GM06990 (cell line): ENCODE data around the gene MCF2L.

Experiments used
- DNase-seq: peaks from one replicate; pipeline ENCODE4 v3.0.0-alpha.2; 2011; ENCODE audit not compliant: insufficient read length; ENCODE audit errors: extremely low read depth
- H3K27me3 ChIP-seq: replicated peaks from 2 replicates; pipeline ENCODE4 v1.6.0; 2011; ENCODE audit warnings: low read length; ENCODE audit not compliant: control insufficient read depth, insufficient read depth
- H3K36me3 ChIP-seq: 2 replicates; pipeline ENCODE4 v1.5.1; 2011; ENCODE audit warnings: low read length; ENCODE audit not compliant: control insufficient read depth, insufficient read depth
- H3K4me3 ChIP-seq: replicated peaks from 2 replicates; pipeline ENCODE4 v1.5.1; 2011; ENCODE audit warnings: low read depth, mild to moderate bottlenecking, control low read depth, low read length
- TF ChIP-seq, protein P1 (sequence below): IDR thresholded peaks from 2 replicates; pipeline ENCODE4 v1.5.1; 2011; ENCODE audit warnings: low read length, control low read depth, mild to moderate bottlenecking, inconsistent platforms; ENCODE audit not compliant: insufficient read depth, poor library complexity, severe bottlenecking

Gene MCF2L

DNA sequence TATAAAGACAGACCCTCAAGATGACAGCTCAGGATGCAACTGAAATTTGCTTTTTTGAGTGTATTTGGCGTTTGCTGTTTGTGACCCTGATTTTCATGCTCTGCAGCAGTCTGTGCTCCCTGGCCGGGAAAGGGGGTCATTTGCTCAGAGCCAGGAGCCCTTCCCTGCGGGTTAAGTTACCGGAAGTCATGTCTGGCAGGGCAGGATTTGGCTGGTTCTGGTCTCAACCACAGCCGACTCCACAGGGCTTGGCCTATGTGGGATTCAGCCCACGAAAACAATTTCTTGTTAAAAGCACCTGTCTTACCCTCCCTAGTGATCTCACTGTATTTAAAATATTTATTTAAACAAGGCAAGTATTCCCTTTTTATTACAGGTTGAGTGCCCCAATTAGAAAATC, 22.6 kb downstream of the MCF2L start:
- Histone ChIP-seq H3K4me3 (no peak overlapping the region), H3K36me3 (no peaks in the 10 kb centered on the region), H3K27me3 (no peaks in the 10 kb centered on the region; the same call in 1 of the 2 replicates)
- no peak for DNase-seq
- TF ChIP-seq, protein P1, sequence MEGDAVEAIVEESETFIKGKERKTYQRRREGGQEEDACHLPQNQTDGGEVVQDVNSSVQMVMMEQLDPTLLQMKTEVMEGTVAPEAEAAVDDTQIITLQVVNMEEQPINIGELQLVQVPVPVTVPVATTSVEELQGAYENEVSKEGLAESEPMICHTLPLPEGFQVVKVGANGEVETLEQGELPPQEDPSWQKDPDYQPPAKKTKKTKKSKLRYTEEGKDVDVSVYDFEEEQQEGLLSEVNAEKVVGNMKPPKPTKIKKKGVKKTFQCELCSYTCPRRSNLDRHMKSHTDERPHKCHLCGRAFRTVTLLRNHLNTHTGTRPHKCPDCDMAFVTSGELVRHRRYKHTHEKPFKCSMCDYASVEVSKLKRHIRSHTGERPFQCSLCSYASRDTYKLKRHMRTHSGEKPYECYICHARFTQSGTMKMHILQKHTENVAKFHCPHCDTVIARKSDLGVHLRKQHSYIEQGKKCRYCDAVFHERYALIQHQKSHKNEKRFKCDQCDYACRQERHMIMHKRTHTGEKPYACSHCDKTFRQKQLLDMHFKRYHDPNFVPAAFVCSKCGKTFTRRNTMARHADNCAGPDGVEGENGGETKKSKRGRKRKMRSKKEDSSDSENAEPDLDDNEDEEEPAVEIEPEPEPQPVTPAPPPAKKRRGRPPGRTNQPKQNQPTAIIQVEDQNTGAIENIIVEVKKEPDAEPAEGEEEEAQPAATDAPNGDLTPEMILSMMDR = no peak

DNA sequence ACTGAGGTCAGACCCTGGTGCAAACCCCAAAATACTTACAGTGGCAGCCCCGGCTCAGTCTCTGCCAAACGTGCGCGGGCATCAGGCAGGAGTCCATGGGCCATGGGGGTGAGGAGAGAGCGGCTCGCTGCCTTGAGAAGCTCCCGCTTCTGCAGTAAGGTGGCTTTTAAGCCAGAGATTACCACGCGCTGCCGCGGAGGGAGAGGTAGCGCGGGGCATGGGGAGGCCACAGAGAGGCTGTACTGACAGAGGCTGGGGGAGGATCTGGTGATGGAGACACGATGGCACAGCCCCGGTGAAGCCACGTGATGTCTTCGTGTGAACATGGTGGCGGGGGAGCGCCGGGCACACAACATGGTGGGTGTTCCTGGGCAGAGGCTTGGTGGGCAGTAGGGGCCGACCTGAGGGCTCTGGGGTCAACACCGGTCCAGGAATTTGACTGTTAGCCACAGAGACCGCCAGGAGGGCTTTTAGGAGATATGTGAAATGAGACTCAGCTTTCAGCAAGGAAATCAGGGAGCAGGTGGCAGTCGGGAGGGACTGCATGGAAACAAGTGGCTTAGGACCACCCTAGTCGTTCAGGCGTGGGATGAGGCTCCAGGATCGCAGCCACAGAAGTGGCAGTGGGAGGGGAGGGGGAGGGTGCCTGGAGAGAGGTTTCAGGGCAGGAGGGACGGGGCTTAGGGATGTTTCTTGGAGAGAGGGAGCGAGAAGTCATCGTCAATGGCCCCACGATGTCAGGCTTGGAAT, 24.1 kb downstream of the MCF2L start:
- TF ChIP-seq, protein P1 = no peak
- DNase-seq = no peak
- Histone ChIP-seq H3K27me3 (no peaks in the 10 kb centered on the region; the same call in 1 of the 2 replicates), H3K4me3 (no peak overlapping the region), H3K36me3 (no peaks in the 10 kb centered on the region)

DNA sequence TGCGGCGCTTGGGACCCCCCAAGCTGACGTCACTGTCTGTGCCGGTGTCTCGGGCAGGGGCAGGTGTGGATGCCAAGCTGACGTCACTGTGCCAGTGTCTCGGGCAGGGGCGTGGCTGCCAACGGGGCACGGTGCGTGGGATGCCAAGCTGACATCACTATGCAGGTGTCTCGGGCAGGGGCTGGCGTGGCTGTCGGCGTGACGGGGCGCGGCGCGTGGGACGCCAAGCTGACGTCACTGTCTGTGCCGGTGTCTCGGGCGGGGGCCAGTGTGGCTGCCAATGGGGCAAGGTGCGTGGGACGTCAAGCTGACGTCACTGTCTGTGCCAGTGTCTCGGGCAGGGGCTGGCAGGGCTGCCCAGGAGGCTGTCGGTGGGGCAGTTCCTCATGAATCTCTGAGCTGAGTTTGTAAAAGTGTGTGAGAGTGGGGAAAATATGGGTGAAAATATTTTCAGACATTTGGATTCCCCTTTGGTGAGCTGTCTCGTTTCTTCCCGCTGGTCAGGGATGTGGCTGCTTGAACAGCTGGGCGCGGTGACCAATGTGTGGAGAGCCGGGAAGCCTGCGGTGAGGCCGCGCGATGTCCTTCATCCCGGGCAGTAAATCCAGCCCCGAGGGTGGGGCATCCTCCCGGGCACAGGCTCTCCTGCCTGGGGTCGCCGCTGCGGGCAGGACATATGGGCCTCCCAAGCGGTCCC, 25.2 kb downstream of the MCF2L start:
- Histone ChIP-seq H3K4me3 (no peak overlapping the region), H3K27me3 (no peaks in the 10 kb centered on the region; the same call in none of the 2 replicates), H3K36me3 (no peaks in the 10 kb centered on the region)
- no peak for DNase-seq
- TF ChIP-seq, protein P1 = no peak

DNA sequence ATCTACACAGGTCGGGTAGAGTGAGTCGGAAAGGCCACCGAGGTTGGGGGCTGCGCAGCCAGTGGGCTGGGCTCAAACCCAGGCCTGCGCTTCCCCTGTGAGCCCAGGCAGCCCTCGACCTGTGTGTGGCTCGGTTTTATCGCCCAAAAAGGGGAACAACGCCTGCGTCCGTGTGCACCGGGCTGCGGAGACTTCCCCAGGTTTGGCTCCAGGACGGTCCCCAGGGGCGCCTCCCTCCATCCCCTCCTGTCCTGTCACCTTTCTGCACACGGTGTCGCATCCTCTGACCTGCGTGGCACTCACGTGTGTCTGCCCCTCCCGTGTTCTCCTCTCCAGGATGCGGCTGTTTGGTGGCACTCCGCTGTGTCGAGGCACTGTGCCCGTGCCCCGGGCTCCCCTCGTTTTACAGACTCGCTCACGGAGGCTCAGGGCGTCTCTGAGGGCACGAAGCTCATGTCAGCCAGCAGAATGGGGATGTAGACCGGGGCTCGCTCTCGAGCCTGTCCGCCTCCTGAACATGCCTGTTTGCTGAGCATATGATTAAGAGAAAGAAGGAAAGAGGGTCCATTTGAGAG, 25.9 kb downstream of the MCF2L start:
- Histone ChIP-seq H3K4me3 (no peak overlapping the region), H3K27me3 (no peaks in the 10 kb centered on the region; the same call in none of the 2 replicates), H3K36me3 (no peaks in the 10 kb centered on the region)
- TF ChIP-seq, protein P1 = no peak
- DNase-seq = no peak

DNA sequence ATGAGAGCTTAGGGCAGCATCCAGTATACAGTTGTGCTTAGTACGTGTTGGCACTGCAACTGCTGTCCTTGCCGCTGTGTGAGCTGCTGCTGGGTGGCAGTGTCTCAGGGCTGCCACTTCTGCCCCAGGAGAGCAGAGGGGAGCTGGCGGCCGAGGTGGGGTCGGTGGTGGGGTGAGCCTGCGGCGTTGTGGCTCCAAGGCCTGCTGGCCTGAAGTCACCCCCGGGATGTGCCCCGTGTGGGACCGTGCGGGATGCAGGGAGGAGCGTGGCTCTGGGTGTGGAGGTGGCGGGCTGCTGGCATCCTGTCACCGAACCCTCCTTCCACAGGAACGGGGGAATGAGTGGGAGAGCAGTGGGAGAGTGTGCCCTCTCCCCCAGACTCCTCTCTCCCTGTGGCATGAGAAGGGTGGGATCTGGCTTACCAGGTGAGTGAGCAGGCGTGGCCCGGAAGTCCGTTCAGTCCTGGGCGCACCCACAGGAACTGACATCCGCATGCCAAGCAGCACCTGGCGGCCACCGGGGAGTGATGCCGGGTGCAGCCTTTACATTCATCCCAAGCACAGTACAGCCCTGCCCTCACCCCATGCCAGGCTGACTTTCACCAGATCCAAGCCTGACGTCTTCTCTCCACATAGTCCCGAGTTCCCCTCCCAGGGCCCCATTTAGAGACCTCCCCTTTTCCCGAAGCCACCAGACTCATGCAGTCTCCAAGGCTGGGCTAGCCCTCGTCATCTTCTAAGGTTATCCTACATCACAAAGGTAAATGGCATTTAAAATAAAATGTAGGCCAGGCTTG, 26.6 kb downstream of the MCF2L start:
- H3K36me3 ChIP-seq = no peaks in the 10 kb centered on the region
- H3K4me3 ChIP-seq = no peak overlapping the region
- TF ChIP-seq, protein P1 = no peak
- no peaks in the 10 kb centered on the region; the same call in none of the 2 replicates for H3K27me3 ChIP-seq
- DNase-seq = no peak
